HepG2 (cell line): Measurements from ENCODE around the gene SLC9B2. TPM values are rescaled to one million over a fixed set of nuclear protein-coding genes. Genes with fewer than 3 reads are reported as not detected.
A peak's percentile ranks its signal among the peaks of the same experiment; 100 is the strongest.

ENCODE experiments used
- ATAC-seq: fragments of 200-7000 bp; cut with Tn5 transposase; 3 replicates; pipeline ENCODE4 v1.9.1; 2020; ENCODE audit warnings: mild to moderate bottlenecking, moderate library complexity
- BruUV-seq: library from RNA; stranded (reverse); fragments of 400-500 nt; replicated peaks from 2 replicates; lab custom pipeline; 2021; lab: Mats Ljungman, UMichigan
- CTCF ChIA-PET: fragments of 300-600 bp; formaldehyde crosslinking; extraction: SDS; loops from one replicate; lab custom pipeline; 2021; ENCODE audit warnings: low total read pairs, inconsistent platforms, low intra/inter-chr PET ratio; lab: Yijun Ruan, JAX
- POLR2A ChIA-PET: fragments of 350-600 bp; sonication (Branson Sonifier 250); formaldehyde crosslinking; loops from one replicate; lab custom pipeline; 2020; ENCODE audit warnings: antibody characterized with exemption, inconsistent platforms; lab: Yijun Ruan, JAX
- DNase-seq: peaks from one replicate; pipeline ENCODE4 v3.0.0-alpha.2; 2015; ENCODE audit warnings: low spot score
- FAIRE-seq: peaks from 3 replicates; lab custom pipeline; 2011; peaks lifted over from hg19 to GRCh38; lab: Jason Lieb, UNC
- H2AFZ ChIP-seq: one replicate; pipeline ENCODE4 v1.6.1; 2011; ENCODE audit warnings: low read length, inconsistent platforms
- H3K27ac ChIP-seq: fragments of 300-600 bp; 3 replicates; pipeline ENCODE4 v1.8.0; 2011; ENCODE audit warnings: mixed run types, mild to moderate bottlenecking, mixed read lengths, low read length, inconsistent platforms; ENCODE audit not compliant: insufficient read depth; ENCODE audit errors: extremely low read length
- H3K27me3 ChIP-seq, 2 experiments: fragments of 200-600 bp in 1 of 2; 2 replicates in 1 of 2; 3 replicates in 1 of 2; pipeline versions ENCODE4 v1.6.0 to v1.8.0; 2011; ENCODE audit warnings: low read length in 2 of 2, mild to moderate bottlenecking in 2 of 2, moderate library complexity in 2 of 2, inconsistent platforms in 1 of 2; ENCODE audit not compliant: insufficient read depth in 2 of 2, control insufficient read depth in 1 of 2
- H3K36me3 ChIP-seq, 2 experiments: fragments of 200-600 bp in 1 of 2; replicated peaks in 1 of 2; 2 replicates in 1 of 2; 3 replicates in 1 of 2; pipeline versions ENCODE4 v1.5.1 to v1.8.0; 2011; ENCODE audit warnings: low read length in 2 of 2, inconsistent platforms in 1 of 2; ENCODE audit not compliant: insufficient read depth in 2 of 2, control insufficient read depth in 1 of 2
- H3K4me1 ChIP-seq: 2 replicates; pipeline ENCODE4 v1.5.1; 2012; ENCODE audit warnings: low read length, inconsistent platforms; ENCODE audit not compliant: insufficient read depth
- H3K4me2 ChIP-seq: 2 replicates; pipeline ENCODE4 v1.6.0; 2011; ENCODE audit warnings: low read depth, low read length, inconsistent platforms
- H3K4me3 ChIP-seq, 3 experiments: fragments of 200-600 bp in 1 of 3; sonication (generic), shearing (Covaris generic) in 1 of 3; replicated peaks in 1 of 3; 2 replicates each; pipeline ENCODE4 v1.5.1; 2011 to 2016; ENCODE audit warnings: low read length in 3 of 3, inconsistent platforms in 2 of 3, low read depth in 2 of 3, mild to moderate bottlenecking in 2 of 3, control low read depth in 1 of 3, mixed read lengths in 1 of 3; ENCODE audit not compliant: insufficient read depth in 1 of 3
- H3K79me2 ChIP-seq: one replicate; pipeline ENCODE4 v1.6.1; 2011; ENCODE audit warnings: low read length, inconsistent platforms; ENCODE audit not compliant: insufficient read depth
- H3K9ac ChIP-seq: 2 replicates; pipeline ENCODE4 v1.6.0; 2011; ENCODE audit warnings: mild to moderate bottlenecking, low read depth, low read length, inconsistent platforms; ENCODE audit not compliant: insufficient read depth
- H3K9me3 ChIP-seq: 2 replicates; pipeline ENCODE4 v1.5.1; 2012; ENCODE audit warnings: mild to moderate bottlenecking, low read length
- H4K20me1 ChIP-seq: 2 replicates; pipeline ENCODE4 v1.6.0; 2011; ENCODE audit warnings: inconsistent platforms, mild to moderate bottlenecking, low read length, moderate library complexity; ENCODE audit not compliant: insufficient read depth
- ARID3A ChIP-seq: IDR thresholded peaks from 2 replicates; pipeline ENCODE4 v1.6.1; 2012; ENCODE audit warnings: low read depth, low read length, improper control_type of control experiment
- ATF5 ChIP-seq: sonication (generic); formaldehyde crosslinking; IDR thresholded peaks from 2 replicates; pipeline ENCODE4 v1.4.0; 2020; ENCODE audit warnings: mild to moderate bottlenecking, low read depth, missing genetic modification reagents
- CCDC6 ChIP-seq: sonication (generic); formaldehyde crosslinking; IDR thresholded peaks from 2 replicates; pipeline ENCODE4 v1.8.1; 2022; ENCODE audit warnings: mild to moderate bottlenecking, missing genetic modification reagents, moderate library complexity
- CEBPG ChIP-seq: IDR thresholded peaks from 2 replicates; pipeline ENCODE4 v1.6.1; 2016
- FOXA1 ChIP-seq, 2 experiments: fragments of 450-650 bp in 1 of 2; sonication (generic) in 1 of 2; formaldehyde crosslinking in 1 of 2; IDR thresholded peaks; 2 replicates each; pipeline versions ENCODE4 v1.4.0 to v1.6.1; 2016 to 2020; ENCODE audit warnings: missing genetic modification reagents in 1 of 2
- FOXA3 ChIP-seq: IDR thresholded peaks from 2 replicates; pipeline ENCODE4 v1.6.1; 2016; ENCODE audit warnings: missing genetic modification reagents, missing compliant biosample characterization
- FOXK1 ChIP-seq: sonication (generic); formaldehyde crosslinking; IDR thresholded peaks from 2 replicates; pipeline ENCODE4 v1.4.0; 2020; ENCODE audit warnings: low read depth, missing genetic modification reagents, borderline replicate concordance
- FOXK2 ChIP-seq: fragments of 450-650 bp; IDR thresholded peaks from 2 replicates; pipeline ENCODE4 v1.6.1; 2016
- MAFG ChIP-seq: sonication (generic); formaldehyde crosslinking; IDR thresholded peaks from 2 replicates; pipeline ENCODE4 v1.5.1; 2020; ENCODE audit warnings: mild to moderate bottlenecking, missing genetic modification reagents
- SMC3 ChIP-seq: IDR thresholded peaks from 2 replicates; pipeline ENCODE4 v1.6.1; 2011; ENCODE audit warnings: low read length, improper control_type of control experiment
- ZNF20 ChIP-seq: sonication (generic); formaldehyde crosslinking; IDR thresholded peaks from 2 replicates; pipeline ENCODE4 v1.4.0; 2020; ENCODE audit warnings: mild to moderate bottlenecking, moderate library complexity, missing genetic modification reagents
- ZNF264 ChIP-seq: sonication (generic); formaldehyde crosslinking; IDR thresholded peaks from 2 replicates; pipeline ENCODE4 v1.4.0; 2020; ENCODE audit warnings: missing genetic modification reagents
- ZNF337 ChIP-seq: sonication (generic); formaldehyde crosslinking; IDR thresholded peaks from 2 replicates; pipeline ENCODE4 v1.5.1; 2020; ENCODE audit warnings: missing genetic modification reagents, low read depth, mild to moderate bottlenecking, borderline replicate concordance
- ZNF367 ChIP-seq: sonication (generic); formaldehyde crosslinking; IDR thresholded peaks from 2 replicates; pipeline ENCODE4 v1.4.0; 2020; ENCODE audit warnings: missing genetic modification reagents, borderline replicate concordance
- ZNF496 ChIP-seq: sonication (generic); formaldehyde crosslinking; IDR thresholded peaks from 2 replicates; pipeline ENCODE4 v1.8.1; 2023; ENCODE audit warnings: mild to moderate bottlenecking, moderate library complexity, missing genetic modification reagents; ENCODE audit not compliant: insufficient replicate concordance
- ZXDC ChIP-seq: sonication (generic); formaldehyde crosslinking; IDR thresholded peaks from 2 replicates; pipeline ENCODE4 v1.5.0; 2020; ENCODE audit warnings: mild to moderate bottlenecking, missing genetic modification reagents
- WGBS: methylation state at CpG from one replicate; pipeline ENCODE4 v1.1.6; 2017; ENCODE audit warnings: low lambda C conversion rate; 5-methylcytosine and 5-hydroxymethylcytosine counted together
- in situ Hi-C: cut with HindIII; loops from 2 replicates; pipeline ENCODE4 v1.10.0; 2017; ENCODE audit warnings: low pct_unique_long_range_greater_than_20kb; ENCODE audit not compliant: extremely low pct_ligation_motif_present
- intact Hi-C: fragments of 100-400 bp; cut with micrococcal nuclease; formaldehyde crosslinking; loops from one replicate; pipeline ENCODE4 v1.10.0; 2022; ENCODE audit not compliant: unreplicated experiment
- polyA plus RNA-seq, 8 experiments: library from polyadenylated mRNA; depleted of rRNA in 3 of 8; stranded (reverse) in 7 of 8; unstranded in 1 of 8; fragments of >200 nt; fragmentation: Illumina TruSeq in 4 of 8; extraction: Trizol in 4 of 8; gene quantifications; 2 replicates each; pipeline versions ENCODE4 v1.2.1 to v1.2.3, GENCODE V29; 2011 to 2016; ENCODE audit warnings: low read depth in 4 of 8, missing spikeins in 1 of 8, mixed read lengths in 1 of 8; ENCODE audit not compliant: insufficient read depth in 1 of 8
- total RNA-seq, 5 experiments: library from RNA; depleted of rRNA; stranded (reverse); fragments of >200 nt; fragmentation: Illumina TruSeq; extraction: Trizol; gene quantifications; 2 replicates each; pipeline ENCODE4 v1.2.3, GENCODE V29; 2016; ENCODE audit warnings: low read depth in 1 of 5
- TF ChIP-seq, protein P1 (sequence below): sonication (generic); formaldehyde crosslinking; conservative IDR thresholded peaks from 2 replicates; pipeline ENCODE4 v1.8.0; 2022; ENCODE audit warnings: missing genetic modification reagents

Gene SLC9B2
- total and polyA plus RNA-seq, 2 of the 13 experiments (the other 11 are each of a cell fraction or from before 2014, with no cell fraction given), result 23.5 to 38.5 TPM

GRCh38 chr4:103008875-103009729, 67.5 kb downstream of the SLC9B2 start:
- ChIA-PET CTCF (interaction anchor here (0.7 to 3.2 kb wide), 6 partner anchors 388 to 578 kb away, joined by 3 to 16 read pairs (median 4); no protein-coding TSS in a partner anchor), POLR2A (no interaction called here)
- H4K20me1 ChIP-seq, result no peaks in the 10 kb centered on the region
- H3K4me2 ChIP-seq, result no peak overlapping the region
- H3K27ac ChIP-seq, result no peak overlapping the region
- DNase-seq, result peak; percentile 72
- H3K4me3 ChIP-seq, result no peak overlapping the region
- WGBS, result 58% methylated on average over 15 of the region's 15 CpGs
- no peak overlapping the region for H3K9ac ChIP-seq
- no peaks in the 10 kb centered on the region for H3K27me3 ChIP-seq
- no peak overlapping the region for H2AFZ ChIP-seq
- ATAC-seq, result peak; percentile 94
- H3K36me3 ChIP-seq, result no peaks in the 10 kb centered on the region
- no TSS peak for BruUV-seq
- peak; percentile 90 for FAIRE-seq
- peaks cover 13% of the 10 kb centered on the region; the same call in 1 of the 2 replicates for H3K4me1 ChIP-seq
- H3K79me2 ChIP-seq, result no peaks in the 10 kb centered on the region
- intact Hi-C loops, result loop anchor here (1.0 to 10.0 kb wide), 4 partner anchors 389 to 664 kb away; partner anchors contain the start of gene SLC39A8
- in situ Hi-C loops, result loop anchor here (5.0 kb wide), 1 partner anchor 387 kb away; no protein-coding TSS in a partner anchor
- H3K9me3 ChIP-seq, result no peaks in the 10 kb centered on the region
- TF ChIP-seq CCDC6 (no peak), ZNF367 (no peak), ZNF20 (CRISPR knock-in tag) (no peak), CEBPG (CRISPR knock-in tag) (peak; percentile 53), FOXA1 (IDR thresholded peaks at IDR 0.05) (no peak), FOXA1 (CRISPR knock-in tag; IDR thresholded peaks at IDR 0.05) (peak; percentile 16; the same call in 1 of the 2 replicates), FOXA3 (CRISPR knock-in tag) (0 out of 2 replicates have a peak, but pooled peaks have one; percentile 6), MAFG (CRISPR knock-in tag) (no peak), ATF5 (no peak), ARID3A (0 out of 2 replicates have a peak, but pooled peaks have one; percentile 18), FOXK1 (CRISPR knock-in tag) (no peak), ZNF337 (CRISPR knock-in tag) (no peak), SMC3 (peak; percentile 88), ZNF496 (CRISPR knock-in tag) (no peak), ZNF264 (CRISPR knock-in tag) (no peak), FOXK2 (no peak), ZXDC (no peak)
- TF ChIP-seq, protein P1, sequence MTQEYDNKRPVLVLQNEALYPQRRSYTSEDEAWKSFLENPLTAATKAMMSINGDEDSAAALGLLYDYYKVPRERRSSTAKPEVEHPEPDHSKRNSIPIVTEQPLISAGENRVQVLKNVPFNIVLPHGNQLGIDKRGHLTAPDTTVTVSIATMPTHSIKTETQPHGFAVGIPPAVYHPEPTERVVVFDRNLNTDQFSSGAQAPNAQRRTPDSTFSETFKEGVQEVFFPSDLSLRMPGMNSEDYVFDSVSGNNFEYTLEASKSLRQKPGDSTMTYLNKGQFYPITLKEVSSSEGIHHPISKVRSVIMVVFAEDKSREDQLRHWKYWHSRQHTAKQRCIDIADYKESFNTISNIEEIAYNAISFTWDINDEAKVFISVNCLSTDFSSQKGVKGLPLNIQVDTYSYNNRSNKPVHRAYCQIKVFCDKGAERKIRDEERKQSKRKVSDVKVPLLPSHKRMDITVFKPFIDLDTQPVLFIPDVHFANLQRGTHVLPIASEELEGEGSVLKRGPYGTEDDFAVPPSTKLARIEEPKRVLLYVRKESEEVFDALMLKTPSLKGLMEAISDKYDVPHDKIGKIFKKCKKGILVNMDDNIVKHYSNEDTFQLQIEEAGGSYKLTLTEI (CRISPR knock-in tag), result no peak
